Liver (tissue), 9 donors: ENCODE measurements around the gene TTC33. TPM values are rescaled to one million over a fixed set of nuclear protein-coding genes. Genes with fewer than 3 reads are reported as not detected.

Experiments
- DNase-seq: peaks from one replicate; pipeline ENCODE4 v3.0.0-alpha.2; 2017; ENCODE audit warnings: low spot score
- H3K27ac ChIP-seq, 2 donors: one replicate each; pipeline ENCODE4 v1.7.0; 2013; ENCODE audit warnings: inconsistent platforms in 2 of 2, low read length in 2 of 2, control low read depth in 1 of 2, low read depth in 1 of 2, mild to moderate bottlenecking in 1 of 2
- H3K27me3 ChIP-seq, 4 donors: one replicate each; pipeline versions ENCODE4 v1.6.1 to v1.7.0; 2013; ENCODE audit warnings: low read length in 3 of 4, inconsistent platforms in 1 of 4, mild to moderate bottlenecking in 1 of 4, moderate library complexity in 1 of 4; ENCODE audit not compliant: control insufficient read depth in 4 of 4, insufficient read depth in 4 of 4
- H3K36me3 ChIP-seq, 4 donors: one replicate each; pipeline versions ENCODE4 v1.6.1 to v1.7.0; 2013; ENCODE audit warnings: low read length in 3 of 4, mild to moderate bottlenecking in 3 of 4, low read depth in 1 of 4, moderate library complexity in 1 of 4; ENCODE audit not compliant: control insufficient read depth in 4 of 4, insufficient read depth in 3 of 4
- H3K4me1 ChIP-seq, 4 donors: one replicate each; pipeline versions ENCODE4 v1.6.1 to v1.7.0; 2013; ENCODE audit warnings: low read length in 3 of 4, mild to moderate bottlenecking in 3 of 4, moderate library complexity in 1 of 4; ENCODE audit not compliant: control insufficient read depth in 4 of 4, insufficient read depth in 4 of 4
- H3K4me3 ChIP-seq, 3 donors: one replicate each; pipeline versions ENCODE4 v1.6.1 to v1.7.0; 2013; ENCODE audit warnings: low read length in 3 of 3, control low read depth in 1 of 3, low read depth in 1 of 3, mild to moderate bottlenecking in 1 of 3
- H3K9ac ChIP-seq, 2 donors: one replicate each; pipeline ENCODE4 v1.7.0; 2013; ENCODE audit warnings: low read length in 2 of 2, mild to moderate bottlenecking in 2 of 2, moderate library complexity in 2 of 2, control low read depth in 1 of 2, low read depth in 1 of 2
- H3K9me3 ChIP-seq, 4 donors: one replicate each; pipeline versions ENCODE4 v1.6.1 to v1.7.0; 2013; ENCODE audit warnings: low read length in 3 of 4; ENCODE audit not compliant: control insufficient read depth in 4 of 4
- ATF3 ChIP-seq: IDR thresholded peaks from 2 replicates; pipeline ENCODE4 v1.6.1; 2016; ENCODE audit warnings: antibody characterized with exemption
- CTCF ChIP-seq: fragments of 150-350 bp; IDR thresholded peaks from 2 replicates; pipeline ENCODE4 v1.5.1; 2017; ENCODE audit warnings: improper control_type of control experiment, low read depth, low read length; ENCODE audit not compliant: missing input control
- EGR1 ChIP-seq, 2 donors: IDR thresholded peaks; 2 replicates each; pipeline ENCODE4 v1.6.1; 2016 to 2018; ENCODE audit warnings: antibody characterized with exemption in 2 of 2, low read depth in 2 of 2
- FOXA1 ChIP-seq: IDR thresholded peaks from 2 replicates; pipeline ENCODE4 v1.6.1; 2016; ENCODE audit warnings: antibody characterized with exemption
- FOXA2 ChIP-seq: IDR thresholded peaks from 2 replicates; pipeline ENCODE4 v1.6.1; 2016; ENCODE audit warnings: antibody characterized with exemption
- GABPA ChIP-seq, 2 donors: IDR thresholded peaks in 1 of 2; conservative IDR thresholded peaks in 1 of 2; 2 replicates each; pipeline ENCODE4 v1.6.1; 2016; ENCODE audit warnings: antibody characterized with exemption in 2 of 2, mild to moderate bottlenecking in 1 of 2, moderate library complexity in 1 of 2
- HNF4A ChIP-seq, 2 donors: conservative IDR thresholded peaks; 2 replicates each; pipeline ENCODE4 v1.6.1; 2016; ENCODE audit warnings: antibody characterized with exemption in 2 of 2, mild to moderate bottlenecking in 2 of 2
- HNF4G ChIP-seq: IDR thresholded peaks from 2 replicates; pipeline ENCODE4 v1.6.1; 2016; ENCODE audit warnings: antibody characterized with exemption
- JUND ChIP-seq, 2 donors: IDR thresholded peaks; 2 replicates each; pipeline ENCODE4 v1.6.1; 2016; ENCODE audit warnings: antibody characterized with exemption in 2 of 2
- MAX ChIP-seq: IDR thresholded peaks from 2 replicates; pipeline ENCODE4 v1.6.1; 2016; ENCODE audit warnings: antibody characterized with exemption
- NR2F2 ChIP-seq: IDR thresholded peaks from 2 replicates; pipeline ENCODE4 v1.6.1; 2016; ENCODE audit warnings: antibody characterized with exemption
- RAD21 ChIP-seq, 2 donors: IDR thresholded peaks; 2 replicates each; pipeline ENCODE4 v1.6.1; 2016; ENCODE audit warnings: antibody characterized with exemption in 2 of 2, mild to moderate bottlenecking in 2 of 2
- RXRA ChIP-seq, 2 donors: IDR thresholded peaks; 2 replicates each; pipeline ENCODE4 v1.6.1; 2017 to 2018; ENCODE audit warnings: antibody characterized with exemption in 2 of 2, mild to moderate bottlenecking in 1 of 2
- SP1 ChIP-seq: IDR thresholded peaks from 2 replicates; pipeline ENCODE4 v1.6.1; 2018; ENCODE audit warnings: antibody characterized with exemption, mild to moderate bottlenecking
- TAF1 ChIP-seq: conservative IDR thresholded peaks from 2 replicates; pipeline ENCODE4 v1.6.1; 2016; ENCODE audit warnings: antibody characterized with exemption, mild to moderate bottlenecking
- YY1 ChIP-seq: IDR thresholded peaks from 2 replicates; pipeline ENCODE4 v1.6.1; 2016; ENCODE audit warnings: antibody characterized with exemption, mild to moderate bottlenecking
- ZBTB33 ChIP-seq: IDR thresholded peaks from 2 replicates; pipeline ENCODE4 v1.6.1; 2016; ENCODE audit warnings: antibody characterized with exemption
- WGBS: extraction: QIAGEN DNeasy Blood & Tissue Kit; methylation state at CpG from one replicate; pipeline ENCODE4 v1.1.7; 2013; 5-methylcytosine and 5-hydroxymethylcytosine counted together
- polyA plus RNA-seq, 2 donors: library from polyadenylated mRNA; stranded (reverse) in 1 of 2; unstranded in 1 of 2; fragments of 200-250 nt in 1 of 2; fragments of >200 nt in 1 of 2; fragmentation: Nextera tagmentation in 1 of 2; extraction: Ambion mirVana in 1 of 2; gene quantifications; one replicate each; pipeline versions ENCODE4 v1.2.1 to v1.2.3, GENCODE V29; 2013 to 2015
- total RNA-seq, 2 donors: library from RNA; depleted of rRNA; stranded (reverse); fragments of >200 nt; gene quantifications; one replicate each; pipeline ENCODE4 v1.2.3, GENCODE V29; 2014
- donor health status: healthy.
- donor health status: healthy.
- donor health status: healthy.
- donor health status: healthy.
- donor health status: healthy.

The TTC33 gene
- total and polyA plus RNA-seq, 4 donors = 4.3 to 12.0 (median 7.6) TPM

DNA sequence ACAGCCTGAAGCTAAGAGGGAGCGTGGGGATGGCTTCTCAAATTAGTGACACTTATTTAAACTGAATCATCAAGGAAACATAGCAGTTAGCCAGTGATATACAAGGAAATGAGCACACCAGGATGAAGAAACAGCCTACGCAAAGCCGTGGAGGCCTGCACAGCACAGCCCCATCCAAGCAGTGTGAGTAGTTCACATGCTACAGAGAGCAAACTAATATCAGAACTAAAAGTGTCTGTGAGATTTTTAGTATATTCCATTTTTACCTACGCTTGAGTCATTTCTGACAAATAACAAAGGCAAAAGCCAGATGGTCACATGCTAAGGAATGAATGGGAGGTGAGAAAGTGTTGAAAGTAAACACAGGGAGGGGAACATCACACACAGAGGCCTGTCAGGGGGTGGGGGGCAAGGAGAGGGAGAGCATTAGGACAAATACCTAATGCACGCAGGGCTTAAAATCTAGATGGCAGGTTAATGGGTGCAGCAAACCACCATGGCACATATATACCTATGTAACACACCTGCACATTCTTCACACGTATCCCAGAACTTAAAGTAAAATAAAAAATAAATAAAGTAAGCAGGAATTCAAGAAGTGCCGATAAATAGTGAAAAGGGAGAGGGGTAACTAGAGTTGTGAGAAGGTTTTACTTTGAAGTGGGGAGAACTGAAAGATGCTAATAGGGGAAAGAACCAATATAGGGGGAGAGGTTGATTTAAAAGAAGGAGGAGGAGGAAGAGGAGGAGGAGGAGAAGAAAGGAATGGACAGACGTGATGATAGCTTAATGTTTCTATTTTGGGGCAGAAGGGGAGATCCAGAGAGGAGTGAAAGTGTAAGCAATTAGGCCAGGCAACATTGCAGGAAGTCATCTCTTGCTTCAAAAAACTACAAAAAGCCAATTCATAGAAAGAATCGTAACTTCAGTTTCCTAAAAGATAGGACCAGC lies 177.0 kb downstream of the TTC33 start:
- Histone ChIP-seq H3K36me3 (no peaks in the 10 kb centered on the region), H3K27ac (no peak overlapping the region), H3K9me3 (no peaks in the 10 kb centered on the region), H3K4me1 (no peaks in the 10 kb centered on the region), H3K27me3 (no peaks in the 10 kb centered on the region), H3K9ac (no peak overlapping the region), H3K4me3 (no peak overlapping the region)
- TF ChIP-seq MAX = no peak
- no peak for TF ChIP-seq RAD21 (IDR thresholded peaks at IDR 0.05)
- no peak for TF ChIP-seq HNF4G
- TF ChIP-seq TAF1 = no peak
- no peak for TF ChIP-seq FOXA1
- no peak for TF ChIP-seq JUND (IDR thresholded peaks at IDR 0.05)
- TF ChIP-seq EGR1 (IDR thresholded peaks at IDR 0.05; ENCODE audit: low read depth in 2 of 2) = no peak
- no peak for TF ChIP-seq FOXA2
- TF ChIP-seq NR2F2 = no peak
- no peak for TF ChIP-seq GABPA (IDR thresholded peaks at IDR 0.05 in 1 of 2, conservative IDR thresholded peaks at IDR 0.05 in 1 of 2)
- TF ChIP-seq CTCF = no peak
- WGBS = 78% methylated on average over 9 of the region's 9 CpGs
- no peak for DNase-seq

DNA sequence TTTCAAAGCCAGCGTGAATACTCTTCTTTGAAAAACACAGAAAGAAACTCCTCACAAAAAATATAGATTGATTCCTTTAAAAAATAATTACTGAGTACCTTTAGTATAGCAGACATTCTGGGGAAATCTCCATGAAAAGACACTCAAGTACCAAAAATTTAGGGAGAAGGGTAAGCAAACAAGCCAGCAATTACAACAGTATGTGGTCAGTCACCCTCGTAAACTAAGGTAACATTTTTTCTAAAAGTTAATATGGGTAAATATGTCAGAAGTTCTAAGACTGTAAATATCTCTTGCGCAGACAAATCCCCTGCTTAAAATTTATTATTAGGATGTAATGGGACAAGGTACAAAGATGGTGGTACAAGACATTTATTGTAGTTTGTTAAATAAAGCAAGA lies 178.0 kb downstream of the TTC33 start:
- Histone ChIP-seq H3K36me3 (no peaks in the 10 kb centered on the region), H3K9me3 (no peaks in the 10 kb centered on the region), H3K4me3 (no peak overlapping the region), H3K4me1 (no peaks in the 10 kb centered on the region), H3K27ac (no peak overlapping the region), H3K27me3 (no peaks in the 10 kb centered on the region), H3K9ac (no peak overlapping the region)
- no peak for DNase-seq
- 87% methylated on average over 3 of the region's 3 CpGs for WGBS
- TF ChIP-seq JUND (IDR thresholded peaks at IDR 0.05) (no peak), ATF3 (no peak), EGR1 (IDR thresholded peaks at IDR 0.05; ENCODE audit: low read depth in 2 of 2) (no peak), YY1 (no peak), MAX (no peak), GABPA (IDR thresholded peaks at IDR 0.05 in 1 of 2, conservative IDR thresholded peaks at IDR 0.05 in 1 of 2) (no peak)

GRCh38 chr5:40575921-40576320 lies 179.8 kb downstream of the TTC33 start:
- Histone ChIP-seq H3K27ac (no peak overlapping the region), H3K4me3 (no peak overlapping the region), H3K4me1 (no peaks in the 10 kb centered on the region), H3K9ac (no peak overlapping the region), H3K36me3 (no peaks in the 10 kb centered on the region), H3K9me3 (no peaks in the 10 kb centered on the region), H3K27me3 (no peaks in the 10 kb centered on the region)
- DNase-seq = no peak
- WGBS = 86% methylated on average over 3 of the region's 3 CpGs
- TF ChIP-seq MAX (no peak), FOXA2 (no peak), GABPA (IDR thresholded peaks at IDR 0.05 in 1 of 2, conservative IDR thresholded peaks at IDR 0.05 in 1 of 2) (no peak), HNF4G (no peak), ZBTB33 (no peak), CTCF (no peak), YY1 (no peak), HNF4A (conservative IDR thresholded peaks at IDR 0.05) (no peak), SP1 (no peak), RXRA (IDR thresholded peaks at IDR 0.05) (no peak), EGR1 (IDR thresholded peaks at IDR 0.05; ENCODE audit: low read depth in 2 of 2) (no peak)
